ENCODE data around the gene USP6NL. TPM values are rescaled to one million over a fixed set of nuclear protein-coding genes. Genes with fewer than 3 reads are reported as not detected.

USP6NL gene
- total and polyA plus RNA-seq, 9 of the 15 experiments (the other 6 are each of a cell fraction or from before 2014, with no cell fraction given), result 3.2 to 26.6 (median 19.8) TPM

GRCh38 chr10:11440250-11441150 lies 170.9 kb downstream of the USP6NL start:
- Histone ChIP-seq H3K27me3 (ENCODE audit: control insufficient read depth in 2 of 2, insufficient read depth in 2 of 2, low read length in 2 of 2) (peaks cover 7 to 17% of the 10 kb centered on the region in 2 experiments; a peak in 3 of 5 replicates), H3K36me3 (ENCODE audit: control insufficient read depth, insufficient read depth, low read length) (no peaks in the 10 kb centered on the region), H3K27ac (ENCODE audit: extremely low read depth, low read depth, low read length) (no peak overlapping the region), H3K9me1 (ENCODE audit: control insufficient read depth, insufficient read depth, low read length) (no peaks in the 10 kb centered on the region), H2AFZ (ENCODE audit: low read depth, low read length) (peak overlapping the region; percentile 67), H3K4me1 (replicated peaks in 1 of 2; ENCODE audit: control insufficient read depth in 2 of 2, insufficient read depth in 2 of 2, low read length in 2 of 2) (peaks cover 7 to 26% of the 10 kb centered on the region in 2 experiments; a peak in 4 of 5 replicates), H3K79me2 (ENCODE audit: control insufficient read depth, insufficient read depth, low read length) (no peaks in the 10 kb centered on the region), H3K9ac (ENCODE audit: insufficient read depth in 1 of 2, low read depth in 2 of 2, low read length in 2 of 2) (no peak overlapping the region), H3K4me2 (ENCODE audit: insufficient read depth, low read length) (no peak overlapping the region), H4K20me1 (replicated peaks; ENCODE audit: control insufficient read depth, insufficient read depth, low read length) (no peaks in the 10 kb centered on the region), H3K9me3 (replicated peaks; ENCODE audit: control insufficient read depth, insufficient read depth, low read depth, low read length) (no peaks in the 10 kb centered on the region), H3K4me3 (no peak overlapping the region)
- intact Hi-C loops (cut with micrococcal nuclease) (no loop called here), in situ Hi-C loops (cut with MboI) (no loop called here)
- POLR2A ChIA-PET, result no interaction called here
- CTCF ChIA-PET (ENCODE audit: low intra/inter-chr PET ratio), result no interaction called here
- no peak; the same call in 2 of the 3 replicates for ATAC-seq
- WGBS (ENCODE audit: insufficient coverage, low coverage, missing lambda C conversion rate), result 44% methylated on average over 14 of the region's 15 CpGs
- FAIRE-seq, result peak; percentile 54
- no peak for DNase-seq (ENCODE audit: extremely low read depth in 1 of 4, low spot score in 3 of 4)
- TF ChIP-seq MEIS2 (IDR thresholded peaks at IDR 0.05; ENCODE audit: partially characterized antibody), result peak; percentile 47
- TF ChIP-seq PHF8 (IDR thresholded peaks at IDR 0.05; ENCODE audit: borderline replicate concordance, low read length), result no peak
- BruUV-seq (replicated peaks), result no TSS peak

GRCh38 chr10:11439523-11440053 lies 171.9 kb downstream of the USP6NL start:
- Histone ChIP-seq H3K27ac (ENCODE audit: extremely low read depth, low read depth, low read length) (no peak overlapping the region), H3K9me3 (replicated peaks; ENCODE audit: control insufficient read depth, insufficient read depth, low read depth, low read length) (no peaks in the 10 kb centered on the region), H3K9ac (ENCODE audit: insufficient read depth in 1 of 2, low read depth in 2 of 2, low read length in 2 of 2) (no peak overlapping the region), H3K79me2 (ENCODE audit: control insufficient read depth, insufficient read depth, low read length) (no peaks in the 10 kb centered on the region), H2AFZ (ENCODE audit: low read depth, low read length) (peak overlapping the region; percentile 8; the same call in 1 of the 2 replicates), H3K4me3 (no peak overlapping the region), H3K4me1 (replicated peaks in 1 of 2; ENCODE audit: control insufficient read depth in 2 of 2, insufficient read depth in 2 of 2, low read length in 2 of 2) (peaks cover 7 to 22% of the 10 kb centered on the region in 2 experiments; a peak in 4 of 5 replicates), H4K20me1 (replicated peaks; ENCODE audit: control insufficient read depth, insufficient read depth, low read length) (no peaks in the 10 kb centered on the region), H3K9me1 (ENCODE audit: control insufficient read depth, insufficient read depth, low read length) (no peaks in the 10 kb centered on the region), H3K36me3 (ENCODE audit: control insufficient read depth, insufficient read depth, low read length) (no peaks in the 10 kb centered on the region), H3K4me2 (ENCODE audit: insufficient read depth, low read length) (no peak overlapping the region), H3K27me3 (ENCODE audit: control insufficient read depth in 2 of 2, insufficient read depth in 2 of 2, low read length in 2 of 2) (peaks cover 7 to 17% of the 10 kb centered on the region in 2 experiments; a peak in 3 of 5 replicates)
- BruUV-seq (replicated peaks), result no TSS peak
- FAIRE-seq (no peak), DNase-seq (ENCODE audit: extremely low read depth in 1 of 4, low spot score in 3 of 4) (no peak), ATAC-seq (no peak)
- WGBS (ENCODE audit: insufficient coverage, low coverage, missing lambda C conversion rate), result 28% methylated on average over 13 of the region's 13 CpGs
- intact Hi-C loops (cut with micrococcal nuclease) (no loop called here), in situ Hi-C loops (cut with MboI) (no loop called here)
- POLR2A ChIA-PET, result no interaction called here
- CTCF ChIA-PET (ENCODE audit: low intra/inter-chr PET ratio), result interaction anchor here (0.6 kb wide), 1 partner anchor 1667 kb away, joined by 5 read pairs; no protein-coding TSS in a partner anchor
- no peak for TF ChIP-seq ZNF407 (IDR thresholded peaks at IDR 0.05; ENCODE audit: low read depth)
- no peak for TF ChIP-seq ZNF354B (CRISPR knock-in tag; IDR thresholded peaks at IDR 0.05)
- TF ChIP-seq ATF7 (IDR thresholded peaks at IDR 0.05), result no peak
- no peak for TF ChIP-seq PML (IDR thresholded peaks at IDR 0.05; ENCODE audit: low read length)
